Liver (tissue), 3 donors: ENCODE results near the gene SNAPC4.

ENCODE experiments used
- CTCF ChIP-seq: fragments of 150-350 bp; IDR thresholded peaks from 2 replicates; pipeline ENCODE4 v1.5.1; 2017; ENCODE audit warnings: improper control_type of control experiment, low read depth, low read length; ENCODE audit not compliant: missing input control
- EGR1 ChIP-seq, 2 donors: IDR thresholded peaks; 2 replicates each; pipeline ENCODE4 v1.6.1; 2016 to 2018; ENCODE audit warnings: antibody characterized with exemption in 2 of 2, low read depth in 2 of 2
- GABPA ChIP-seq, 2 donors: IDR thresholded peaks in 1 of 2; conservative IDR thresholded peaks in 1 of 2; 2 replicates each; pipeline ENCODE4 v1.6.1; 2016; ENCODE audit warnings: antibody characterized with exemption in 2 of 2, mild to moderate bottlenecking in 1 of 2, moderate library complexity in 1 of 2
- JUND ChIP-seq, 2 donors: IDR thresholded peaks; 2 replicates each; pipeline ENCODE4 v1.6.1; 2016; ENCODE audit warnings: antibody characterized with exemption in 2 of 2
- MAX ChIP-seq: IDR thresholded peaks from 2 replicates; pipeline ENCODE4 v1.6.1; 2016; ENCODE audit warnings: antibody characterized with exemption
- REST ChIP-seq: IDR thresholded peaks from 2 replicates; pipeline ENCODE4 v1.6.1; 2016; ENCODE audit warnings: antibody characterized with exemption, mild to moderate bottlenecking
- SP1 ChIP-seq: IDR thresholded peaks from 2 replicates; pipeline ENCODE4 v1.6.1; 2018; ENCODE audit warnings: antibody characterized with exemption, mild to moderate bottlenecking
- TAF1 ChIP-seq: conservative IDR thresholded peaks from 2 replicates; pipeline ENCODE4 v1.6.1; 2016; ENCODE audit warnings: antibody characterized with exemption, mild to moderate bottlenecking
- TF ChIP-seq, protein P1 (sequence below): IDR thresholded peaks from 2 replicates; pipeline ENCODE4 v1.6.1; 2016; ENCODE audit warnings: antibody characterized with exemption
- donor health status: healthy.
- donor health status: healthy.

GRCh38 chr9:136418182-136419091 lies 18.5 kb upstream of the SNAPC4 start:
- no peak for TF ChIP-seq CTCF
- TF ChIP-seq MAX = no peak
- TF ChIP-seq, protein P1, sequence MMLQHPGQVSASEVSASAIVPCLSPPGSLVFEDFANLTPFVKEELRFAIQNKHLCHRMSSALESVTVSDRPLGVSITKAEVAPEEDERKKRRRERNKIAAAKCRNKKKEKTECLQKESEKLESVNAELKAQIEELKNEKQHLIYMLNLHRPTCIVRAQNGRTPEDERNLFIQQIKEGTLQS = no peak
- TF ChIP-seq TAF1 = no peak
- TF ChIP-seq GABPA (IDR thresholded peaks at IDR 0.05 in 1 of 2, conservative IDR thresholded peaks at IDR 0.05 in 1 of 2) = peak in 1 of 2 donors; percentile 81
- peak in 1 of 2 donors; percentile 72 for TF ChIP-seq JUND (IDR thresholded peaks at IDR 0.05)
- TF ChIP-seq REST = peak; percentile 70
- TF ChIP-seq SP1 = peak; percentile 79
- peak; percentile 98 to 100 for TF ChIP-seq EGR1 (IDR thresholded peaks at IDR 0.05; ENCODE audit: low read depth in 2 of 2)
